ENCODE data around the gene B3GALT6.

The B3GALT6 gene

DNA sequence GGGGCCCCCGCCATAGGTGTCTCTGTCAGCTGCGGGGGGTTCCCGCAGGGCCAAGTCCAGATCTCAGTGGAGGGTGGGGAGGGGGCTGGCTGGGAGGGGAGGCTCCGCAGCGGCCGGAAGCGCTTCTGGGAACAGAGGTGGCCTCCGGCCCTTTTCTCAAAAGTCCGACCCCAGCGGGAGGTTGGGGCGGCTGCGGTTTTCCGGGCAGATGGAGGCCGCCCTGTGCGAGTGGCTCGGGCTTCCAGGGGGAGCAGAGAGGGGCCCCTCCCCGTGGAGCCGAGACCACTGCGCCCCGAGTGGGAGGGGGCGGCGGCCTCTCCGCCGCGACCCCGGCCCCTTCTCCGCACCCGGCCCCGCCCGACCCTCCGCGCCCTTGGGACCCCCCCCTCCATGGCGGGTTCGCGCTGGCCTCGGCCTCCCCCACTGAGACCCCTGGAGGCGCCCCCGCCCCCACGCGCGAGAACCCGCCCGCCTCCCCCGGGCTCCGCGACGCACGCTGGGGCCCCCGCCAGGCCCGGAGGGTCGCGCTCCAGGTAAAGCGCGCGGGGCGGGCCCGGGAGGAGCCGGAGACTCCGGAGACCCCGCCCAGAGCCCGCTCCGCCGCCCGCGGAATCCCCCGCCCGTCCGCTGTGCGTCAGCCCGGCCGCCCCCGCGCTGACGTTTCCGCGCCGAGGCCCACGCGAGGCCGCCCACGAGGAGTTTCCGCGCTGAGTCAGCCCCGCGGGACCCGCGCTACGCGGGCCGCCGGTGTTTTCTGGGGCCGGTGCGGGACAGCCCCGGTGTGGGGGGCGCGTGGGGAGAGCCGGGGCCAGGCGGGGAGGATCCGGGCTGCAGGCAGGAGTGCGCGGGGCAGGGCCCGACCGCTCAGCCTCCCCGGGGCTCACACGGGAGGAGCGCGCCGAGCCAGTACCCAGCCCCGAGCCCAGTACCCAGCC is 30.9 kb upstream of the B3GALT6 start:
- no peaks in the 10 kb centered on the region for H3K36me3 ChIP-seq (replicated peaks)
- DNase-seq: peak; percentile 29
- peak overlapping the region; percentile 12 for H3K4me3 ChIP-seq (ENCODE audit: low read depth, low read length)
- H3K27ac ChIP-seq: no peak overlapping the region
- in situ Hi-C loops (cut with HindIII; ENCODE audit: low pct_ligation_motif_present, low sequenced_read_pairs): no loop called here
- TF ChIP-seq, protein P1, sequence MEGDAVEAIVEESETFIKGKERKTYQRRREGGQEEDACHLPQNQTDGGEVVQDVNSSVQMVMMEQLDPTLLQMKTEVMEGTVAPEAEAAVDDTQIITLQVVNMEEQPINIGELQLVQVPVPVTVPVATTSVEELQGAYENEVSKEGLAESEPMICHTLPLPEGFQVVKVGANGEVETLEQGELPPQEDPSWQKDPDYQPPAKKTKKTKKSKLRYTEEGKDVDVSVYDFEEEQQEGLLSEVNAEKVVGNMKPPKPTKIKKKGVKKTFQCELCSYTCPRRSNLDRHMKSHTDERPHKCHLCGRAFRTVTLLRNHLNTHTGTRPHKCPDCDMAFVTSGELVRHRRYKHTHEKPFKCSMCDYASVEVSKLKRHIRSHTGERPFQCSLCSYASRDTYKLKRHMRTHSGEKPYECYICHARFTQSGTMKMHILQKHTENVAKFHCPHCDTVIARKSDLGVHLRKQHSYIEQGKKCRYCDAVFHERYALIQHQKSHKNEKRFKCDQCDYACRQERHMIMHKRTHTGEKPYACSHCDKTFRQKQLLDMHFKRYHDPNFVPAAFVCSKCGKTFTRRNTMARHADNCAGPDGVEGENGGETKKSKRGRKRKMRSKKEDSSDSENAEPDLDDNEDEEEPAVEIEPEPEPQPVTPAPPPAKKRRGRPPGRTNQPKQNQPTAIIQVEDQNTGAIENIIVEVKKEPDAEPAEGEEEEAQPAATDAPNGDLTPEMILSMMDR (IDR thresholded peaks at IDR 0.05; ENCODE audit: low read depth, low read length, missing control alignments): no peak
- peaks cover 13% of the 10 kb centered on the region for H3K27me3 ChIP-seq (replicated peaks)

- in situ Hi-C loops (cut with HindIII; ENCODE audit: low pct_ligation_motif_present, low sequenced_read_pairs): no loop called here
- no peak for DNase-seq
- peaks cover 20% of the 10 kb centered on the region for H3K27me3 ChIP-seq (replicated peaks)
- TF ChIP-seq, protein P1 (IDR thresholded peaks at IDR 0.05; ENCODE audit: low read depth, low read length, missing control alignments): no peak
- H3K4me3 ChIP-seq (ENCODE audit: low read depth, low read length): no peak overlapping the region
- H3K27ac ChIP-seq: no peak overlapping the region
- H3K36me3 ChIP-seq (replicated peaks): no peaks in the 10 kb centered on the region
Observed at GRCh38 chr1:1202831-1203560, 29.0 kb upstream of the B3GALT6 start.

DNA sequence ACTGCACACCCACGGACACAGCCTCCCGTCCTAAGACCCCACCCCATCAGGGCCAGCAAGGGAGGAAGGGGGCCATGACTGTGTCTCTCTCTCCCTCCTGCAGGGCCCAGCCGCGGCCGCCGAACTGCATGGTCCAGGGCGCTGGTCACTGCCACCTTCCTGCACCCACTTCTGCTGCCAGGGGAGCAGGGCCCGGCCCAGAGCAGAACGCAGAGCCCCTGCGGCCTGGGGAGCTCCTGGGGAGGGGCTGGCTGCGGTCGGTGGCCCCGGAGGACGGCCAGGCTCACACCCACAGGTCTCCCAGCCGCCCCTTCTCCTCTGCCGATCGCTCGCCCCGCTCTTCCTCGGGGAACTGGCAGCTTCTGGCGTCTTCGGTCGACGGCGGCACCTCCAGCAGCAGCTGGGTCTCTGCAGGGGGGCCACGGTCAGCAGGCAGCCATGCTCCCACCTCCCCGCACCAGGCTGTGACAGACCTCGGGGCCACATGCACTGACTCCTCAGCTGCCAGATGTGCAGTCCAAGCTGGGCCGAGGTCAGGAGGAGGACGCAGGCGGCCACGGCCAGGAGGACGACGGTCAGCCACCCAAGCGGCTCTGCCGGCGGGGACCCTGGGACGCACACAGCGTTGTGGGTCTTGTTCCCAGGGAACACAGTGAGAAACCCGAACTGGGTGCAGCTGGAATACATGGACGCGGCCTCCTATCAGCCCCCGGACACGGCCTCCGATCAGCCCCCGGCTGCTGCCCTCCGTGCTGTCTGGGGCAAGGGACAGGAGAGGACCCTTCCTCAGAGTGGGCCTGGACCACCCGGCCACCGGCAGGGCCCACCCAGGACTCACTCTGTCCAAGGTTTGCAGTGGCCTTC is 28.2 kb upstream of the B3GALT6 start:
- in situ Hi-C loops (cut with HindIII; ENCODE audit: low pct_ligation_motif_present, low sequenced_read_pairs): no loop called here
- Histone ChIP-seq H3K36me3 (replicated peaks) (no peaks in the 10 kb centered on the region), H3K4me3 (ENCODE audit: low read depth, low read length) (no peak overlapping the region), H3K27ac (no peak overlapping the region), H3K27me3 (replicated peaks) (peaks cover 20% of the 10 kb centered on the region)
- TF ChIP-seq, protein P1 (IDR thresholded peaks at IDR 0.05; ENCODE audit: low read depth, low read length, missing control alignments): no peak
- DNase-seq: no peak

- TF ChIP-seq, protein P1 (IDR thresholded peaks at IDR 0.05; ENCODE audit: low read depth, low read length, missing control alignments): no peak
- no peaks in the 10 kb centered on the region for H3K36me3 ChIP-seq (replicated peaks)
- peaks cover 20% of the 10 kb centered on the region for H3K27me3 ChIP-seq (replicated peaks)
- H3K4me3 ChIP-seq (ENCODE audit: low read depth, low read length): no peak overlapping the region
- H3K27ac ChIP-seq: no peak overlapping the region
- in situ Hi-C loops (cut with HindIII; ENCODE audit: low pct_ligation_motif_present, low sequenced_read_pairs): no loop called here
- DNase-seq: no peak
Observed at GRCh38 chr1:1204425-1204920, 27.6 kb upstream of the B3GALT6 start.

- DNase-seq: no peak
- in situ Hi-C loops (cut with HindIII; ENCODE audit: low pct_ligation_motif_present, low sequenced_read_pairs): no loop called here
- TF ChIP-seq, protein P1 (IDR thresholded peaks at IDR 0.05; ENCODE audit: low read depth, low read length, missing control alignments): no peak
- peaks cover 20% of the 10 kb centered on the region for H3K27me3 ChIP-seq (replicated peaks)
- no peak overlapping the region for H3K4me3 ChIP-seq (ENCODE audit: low read depth, low read length)
- no peaks in the 10 kb centered on the region for H3K36me3 ChIP-seq (replicated peaks)
- no peak overlapping the region for H3K27ac ChIP-seq
Observed at GRCh38 chr1:1204998-1205768, 26.9 kb upstream of the B3GALT6 start.
